Measurements from ENCODE around the gene MROH8. TPM values are rescaled to one million over a fixed set of nuclear protein-coding genes. Genes with fewer than 3 reads are reported as not detected.

The MROH8 gene
- total RNA-seq, 2 experiments from 2014 or later: 1.3 to 5.7 TPM

DNA sequence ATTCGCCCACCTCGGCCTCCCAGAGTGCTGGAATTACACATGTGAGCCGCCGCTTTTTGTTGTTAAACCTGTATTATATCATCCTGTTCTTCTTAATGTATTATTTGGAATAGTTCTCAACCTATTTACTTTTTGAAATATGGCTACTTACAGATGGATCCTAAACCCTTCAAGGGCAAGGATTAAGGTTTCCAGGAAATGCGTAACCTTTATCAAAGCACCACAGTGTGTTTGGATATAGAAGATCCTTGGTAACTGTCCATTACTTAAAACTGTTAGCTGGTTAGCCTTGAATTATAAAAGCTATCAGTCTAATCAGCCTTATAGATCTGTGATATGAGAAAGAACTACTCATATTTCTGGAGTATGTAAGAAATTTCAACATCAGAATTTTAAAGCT, 12.5 kb downstream of the MROH8 start:
- no peaks in the 10 kb centered on the region for H3K4me1 ChIP-seq (ENCODE audit: insufficient read depth, low read length, poor library complexity, severe bottlenecking)
- H3K36me3 ChIP-seq (ENCODE audit: insufficient read depth, low read length): no peaks in the 10 kb centered on the region
- no peak overlapping the region for H3K4me2 ChIP-seq (ENCODE audit: low read length)
- H3K27ac ChIP-seq (ENCODE audit: low read depth, low read length, poor library complexity, severe bottlenecking): no peak overlapping the region
- no TSS peak for BruUV-seq (replicated peaks)
- no peak for DNase-seq (ENCODE audit: low spot score)
- H3K9me3 ChIP-seq (ENCODE audit: low read length): no peaks in the 10 kb centered on the region
- H4K20me1 ChIP-seq (ENCODE audit: insufficient read depth, low read length): no peaks in the 10 kb centered on the region
- H3K4me3 ChIP-seq (ENCODE audit: low read depth, low read length, poor library complexity, severe bottlenecking): no peak overlapping the region
- H3K9me2 ChIP-seq (ENCODE audit: insufficient read depth, low read length): no peaks in the 10 kb centered on the region
- H2AFZ ChIP-seq (ENCODE audit: low read length): no peak overlapping the region
- TF ChIP-seq, protein P1, sequence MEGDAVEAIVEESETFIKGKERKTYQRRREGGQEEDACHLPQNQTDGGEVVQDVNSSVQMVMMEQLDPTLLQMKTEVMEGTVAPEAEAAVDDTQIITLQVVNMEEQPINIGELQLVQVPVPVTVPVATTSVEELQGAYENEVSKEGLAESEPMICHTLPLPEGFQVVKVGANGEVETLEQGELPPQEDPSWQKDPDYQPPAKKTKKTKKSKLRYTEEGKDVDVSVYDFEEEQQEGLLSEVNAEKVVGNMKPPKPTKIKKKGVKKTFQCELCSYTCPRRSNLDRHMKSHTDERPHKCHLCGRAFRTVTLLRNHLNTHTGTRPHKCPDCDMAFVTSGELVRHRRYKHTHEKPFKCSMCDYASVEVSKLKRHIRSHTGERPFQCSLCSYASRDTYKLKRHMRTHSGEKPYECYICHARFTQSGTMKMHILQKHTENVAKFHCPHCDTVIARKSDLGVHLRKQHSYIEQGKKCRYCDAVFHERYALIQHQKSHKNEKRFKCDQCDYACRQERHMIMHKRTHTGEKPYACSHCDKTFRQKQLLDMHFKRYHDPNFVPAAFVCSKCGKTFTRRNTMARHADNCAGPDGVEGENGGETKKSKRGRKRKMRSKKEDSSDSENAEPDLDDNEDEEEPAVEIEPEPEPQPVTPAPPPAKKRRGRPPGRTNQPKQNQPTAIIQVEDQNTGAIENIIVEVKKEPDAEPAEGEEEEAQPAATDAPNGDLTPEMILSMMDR (conservative IDR thresholded peaks at IDR 0.05; ENCODE audit: low read length): no peak
- TF ChIP-seq EZH2phosphoT487 (IDR thresholded peaks at IDR 0.05; ENCODE audit: borderline replicate concordance, low read depth, low read length): no peak
- ChIA-PET CTCF (ENCODE audit: unreplicated experiment) (interaction anchor here (0.6 to 0.7 kb wide), 2 partner anchors 331 to 358 kb away, joined by 3 read pairs; no protein-coding TSS in a partner anchor), POLR2A (no interaction called here)
- intact Hi-C loops (cut with micrococcal nuclease; ENCODE audit: unreplicated experiment): no loop called here
- H3K79me2 ChIP-seq (ENCODE audit: insufficient read depth, low read depth, low read length): no peaks in the 10 kb centered on the region

DNA sequence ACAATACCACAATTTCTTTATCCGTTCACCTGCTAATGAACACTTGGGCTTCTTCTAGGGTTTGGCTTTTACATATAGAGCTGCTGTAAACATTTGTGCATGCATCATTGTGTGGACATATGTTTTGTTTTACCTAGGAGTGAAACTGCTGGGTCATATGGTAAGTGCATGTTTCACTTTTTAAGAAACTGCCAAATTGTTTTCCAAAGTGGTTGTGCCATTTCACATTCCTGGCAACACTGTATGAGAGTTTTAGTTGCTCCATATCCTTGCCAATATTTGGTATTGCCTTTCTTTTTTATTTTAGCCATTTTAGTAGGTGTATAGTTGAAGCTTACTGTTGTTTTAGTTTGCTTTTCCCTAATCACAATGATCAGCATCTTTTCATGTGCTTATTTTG, 14.3 kb downstream of the MROH8 start:
- intact Hi-C loops (cut with micrococcal nuclease; ENCODE audit: unreplicated experiment): no loop called here
- Histone ChIP-seq H3K4me1 (ENCODE audit: insufficient read depth, low read length, poor library complexity, severe bottlenecking) (no peaks in the 10 kb centered on the region), H3K27ac (ENCODE audit: low read depth, low read length, poor library complexity, severe bottlenecking) (no peak overlapping the region), H3K79me2 (ENCODE audit: insufficient read depth, low read depth, low read length) (no peaks in the 10 kb centered on the region), H2AFZ (ENCODE audit: low read length) (no peak overlapping the region), H3K4me2 (ENCODE audit: low read length) (no peak overlapping the region), H3K9me2 (ENCODE audit: insufficient read depth, low read length) (no peaks in the 10 kb centered on the region), H3K9me3 (ENCODE audit: low read length) (no peaks in the 10 kb centered on the region), H3K4me3 (ENCODE audit: low read depth, low read length, poor library complexity, severe bottlenecking) (no peak overlapping the region), H4K20me1 (ENCODE audit: insufficient read depth, low read length) (no peaks in the 10 kb centered on the region), H3K36me3 (ENCODE audit: insufficient read depth, low read length) (no peaks in the 10 kb centered on the region)
- POLR2A ChIA-PET: interaction anchor here (0.6 kb wide), 1 partner anchor 161 kb away, joined by 5 read pairs; no protein-coding TSS in a partner anchor
- CTCF ChIA-PET (ENCODE audit: unreplicated experiment): no interaction called here
- no peak for TF ChIP-seq EZH2phosphoT487 (IDR thresholded peaks at IDR 0.05; ENCODE audit: borderline replicate concordance, low read depth, low read length)
- TF ChIP-seq, protein P1 (conservative IDR thresholded peaks at IDR 0.05; ENCODE audit: low read length): no peak
- BruUV-seq (replicated peaks): no TSS peak
- DNase-seq (ENCODE audit: low spot score): no peak

DNA sequence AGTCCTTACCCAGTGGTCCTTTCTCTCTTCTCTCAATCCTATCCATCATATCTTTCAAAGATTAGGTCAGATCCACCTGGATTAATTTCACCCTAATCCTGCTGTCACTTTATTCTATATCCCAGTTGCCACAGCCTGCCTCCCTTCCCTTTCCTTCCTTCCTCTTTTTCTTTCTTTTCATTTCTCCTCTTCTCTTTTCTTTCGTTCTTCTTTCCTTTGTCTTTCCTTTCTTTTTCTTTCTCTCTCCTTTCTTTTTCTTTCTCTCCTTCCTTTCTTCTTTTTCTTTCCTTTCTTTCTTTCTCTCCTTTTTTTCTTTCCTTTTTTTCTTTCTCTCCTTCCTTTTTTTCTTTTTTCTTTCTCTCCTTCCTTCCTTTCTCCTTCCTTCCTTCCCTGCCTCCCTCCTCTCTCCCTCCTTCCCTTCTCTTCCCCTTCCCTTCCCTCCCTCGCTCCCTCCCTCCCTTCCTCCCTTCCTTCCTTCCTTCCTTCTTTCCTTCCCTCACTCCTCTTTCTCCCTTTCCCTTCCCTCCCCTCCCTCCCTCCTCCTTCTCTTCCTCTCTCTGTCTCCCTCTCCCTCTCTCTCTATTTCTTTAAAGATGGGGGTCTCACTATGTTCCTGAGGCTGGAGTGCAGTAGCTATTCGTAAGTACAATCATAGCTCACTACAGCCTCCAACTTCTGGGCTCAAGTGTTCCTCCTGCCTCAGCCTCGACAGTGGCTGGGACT, 15.4 kb downstream of the MROH8 start:
- no peaks in the 10 kb centered on the region for H3K4me1 ChIP-seq (ENCODE audit: insufficient read depth, low read length, poor library complexity, severe bottlenecking)
- CTCF ChIA-PET (ENCODE audit: unreplicated experiment): no interaction called here
- H3K4me3 ChIP-seq (ENCODE audit: low read depth, low read length, poor library complexity, severe bottlenecking): no peak overlapping the region
- no peaks in the 10 kb centered on the region for H3K36me3 ChIP-seq (ENCODE audit: insufficient read depth, low read length)
- H3K27ac ChIP-seq (ENCODE audit: low read depth, low read length, poor library complexity, severe bottlenecking): no peak overlapping the region
- no peaks in the 10 kb centered on the region for H4K20me1 ChIP-seq (ENCODE audit: insufficient read depth, low read length)
- intact Hi-C loops (cut with micrococcal nuclease; ENCODE audit: unreplicated experiment): no loop called here
- no peaks in the 10 kb centered on the region for H3K9me3 ChIP-seq (ENCODE audit: low read length)
- DNase-seq (ENCODE audit: low spot score): no peak
- BruUV-seq (replicated peaks): no TSS peak
- POLR2A ChIA-PET: no interaction called here
- no peak for TF ChIP-seq EZH2phosphoT487 (IDR thresholded peaks at IDR 0.05; ENCODE audit: borderline replicate concordance, low read depth, low read length)
- TF ChIP-seq, protein P1 (conservative IDR thresholded peaks at IDR 0.05; ENCODE audit: low read length): no peak
- H2AFZ ChIP-seq (ENCODE audit: low read length): no peak overlapping the region
- no peaks in the 10 kb centered on the region for H3K79me2 ChIP-seq (ENCODE audit: insufficient read depth, low read depth, low read length)
- no peak overlapping the region for H3K4me2 ChIP-seq (ENCODE audit: low read length)
- no peaks in the 10 kb centered on the region for H3K9me2 ChIP-seq (ENCODE audit: insufficient read depth, low read length)

All from OCI-LY7 (cell line).